Medulla oblongata (tissue), 1 donor: ENCODE results near the gene CD226.
"Not testable (repeated sequence)": the region's sequence is repeated elsewhere in the genome, so short reads cannot be mapped to it uniquely, and the experiment has no call there.

Experiments
- DNase-seq: peaks from one replicate; pipeline ENCODE4 v3.0.0-alpha.2; 2015; ENCODE audit errors: extremely low spot score

The CD226 gene

DNA sequence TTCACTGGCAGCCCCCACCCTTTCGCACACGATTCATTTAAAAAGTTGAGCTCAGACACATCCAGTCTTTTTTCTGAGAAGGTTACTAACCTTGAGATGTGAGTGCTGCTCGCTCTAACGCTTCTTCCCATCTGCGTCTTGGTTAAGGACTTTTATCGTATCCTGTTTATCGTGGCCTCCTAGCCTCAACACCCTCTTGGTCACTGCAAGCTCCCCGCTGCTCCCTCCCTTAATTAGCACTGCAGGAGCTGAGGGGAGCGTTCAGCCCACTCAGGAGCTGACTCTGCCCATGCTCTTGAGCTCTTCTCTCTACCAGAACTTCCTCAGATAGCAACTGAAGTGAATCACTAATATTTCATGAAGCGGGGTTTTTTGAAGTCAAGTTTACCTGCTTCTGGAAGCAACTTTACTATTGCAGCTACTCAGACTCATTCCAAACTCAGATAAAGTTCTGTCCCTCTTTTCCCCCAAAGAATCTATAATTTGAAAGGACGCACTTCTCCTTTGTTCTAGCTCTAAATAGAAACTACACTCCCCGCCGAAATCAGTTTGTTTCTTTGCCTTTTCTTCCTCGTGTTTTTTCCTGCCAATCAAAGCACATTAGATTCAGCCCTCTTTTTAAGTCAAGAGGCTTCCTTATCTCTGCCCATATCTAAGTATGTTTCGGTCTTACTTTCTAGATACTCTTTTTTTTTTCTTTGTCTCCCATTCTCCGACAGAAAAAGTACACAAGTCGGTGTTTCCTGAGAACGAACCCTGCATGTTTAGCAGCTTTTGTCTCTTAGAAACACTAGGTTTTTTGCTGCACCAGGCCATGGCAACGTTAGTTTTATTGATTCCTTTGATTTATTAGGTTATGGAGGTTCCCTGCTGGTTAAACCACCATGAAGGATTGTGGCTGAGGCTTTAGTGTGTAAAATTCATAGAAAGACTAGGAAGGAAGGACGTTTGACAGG is 9.3 kb upstream of the CD226 start:
- peak; percentile 57 for DNase-seq

DNA sequence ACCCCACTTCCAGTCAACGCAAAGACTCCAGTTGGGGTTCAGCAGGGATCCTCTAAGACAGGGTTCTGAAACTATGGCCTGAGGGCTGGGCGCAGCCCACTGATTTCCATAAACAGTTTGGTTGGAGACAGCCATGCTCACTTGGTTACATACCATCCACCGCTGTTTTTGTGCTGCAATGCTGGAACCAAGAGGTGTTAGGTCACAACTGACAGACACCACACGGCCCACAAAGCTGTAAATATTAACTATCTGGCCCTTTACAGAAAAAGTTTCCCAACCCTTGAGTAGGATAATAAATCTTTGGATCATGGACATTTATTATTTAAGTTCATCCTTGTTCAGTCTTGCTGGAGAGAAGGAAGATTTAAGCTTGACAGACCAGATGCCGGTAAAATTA is 8.4 kb upstream of the CD226 start:
- DNase-seq: no peak

DNA sequence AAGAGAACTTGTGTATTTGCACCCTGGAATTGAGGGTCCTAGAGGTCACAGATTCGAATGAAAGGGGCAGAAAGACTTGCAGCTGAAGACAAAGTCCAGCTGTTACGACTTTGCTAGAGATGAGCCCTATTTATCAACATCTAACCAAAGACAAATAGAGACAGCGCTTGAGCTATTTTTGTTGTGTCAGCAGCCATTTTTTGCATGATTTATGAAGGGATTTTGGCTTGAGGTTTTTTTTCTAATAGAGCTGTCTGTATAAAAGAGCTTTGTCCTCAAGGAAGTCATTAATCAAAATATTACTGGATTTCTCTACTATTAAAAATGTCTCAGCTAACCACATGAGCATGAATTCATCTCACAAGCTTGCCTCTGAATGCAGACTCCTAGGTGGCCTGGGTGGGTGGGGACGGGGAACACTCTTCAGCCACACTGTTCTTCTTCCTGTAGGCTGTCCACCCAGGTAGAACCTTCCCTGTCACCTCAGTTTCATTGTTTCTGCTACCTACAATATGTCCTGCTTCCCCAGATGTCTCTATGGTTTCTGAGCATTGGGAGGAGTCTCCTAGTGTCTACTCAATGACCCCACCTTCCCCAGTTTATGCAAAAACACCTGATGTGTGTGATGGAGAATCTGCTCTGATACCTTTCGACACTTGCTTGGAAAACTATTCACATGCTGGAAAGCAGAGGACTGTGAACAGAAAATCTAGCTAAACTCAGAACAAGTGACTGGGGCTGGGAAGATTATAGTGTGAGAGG is 7.2 kb upstream of the CD226 start:
- no peak for DNase-seq

DNA sequence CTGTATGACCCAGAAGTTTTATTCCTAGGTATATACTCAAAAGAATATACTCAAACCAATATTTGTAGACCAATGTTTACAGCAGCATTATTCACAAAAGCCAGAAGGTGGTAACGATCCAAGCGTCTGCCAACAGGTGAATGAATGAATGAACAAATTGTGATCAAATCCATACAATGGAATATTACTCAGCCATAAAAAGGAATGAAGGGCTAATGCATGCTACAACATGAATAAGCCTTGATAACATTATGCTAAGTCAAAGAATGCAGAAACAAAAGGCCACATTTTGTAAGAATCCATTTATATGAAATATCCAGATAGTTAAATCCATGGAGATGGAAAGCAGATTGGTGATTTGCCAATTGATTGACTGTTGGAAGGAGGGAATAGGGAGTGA is 5.5 kb upstream of the CD226 start:
- no peak for DNase-seq

DNA sequence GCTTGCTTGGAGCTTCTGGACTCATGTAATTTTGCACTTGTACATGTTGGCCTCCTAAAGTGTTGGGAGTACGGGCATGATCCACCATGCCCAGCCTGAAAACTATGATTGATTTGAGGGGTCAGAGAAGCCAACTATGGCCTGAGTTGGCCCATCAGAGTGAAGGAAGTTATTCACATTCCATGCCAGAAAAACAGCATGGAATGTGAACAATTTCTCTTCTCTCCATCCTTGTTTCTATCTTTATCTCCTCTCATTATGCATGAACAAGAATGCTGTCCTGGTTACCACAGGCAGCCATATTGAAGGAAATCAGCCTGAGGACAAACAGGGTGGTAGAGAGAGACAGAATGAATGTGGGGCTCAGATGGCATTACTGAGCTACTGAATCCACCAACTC is 3.5 kb upstream of the CD226 start:
- no peak for DNase-seq

DNA sequence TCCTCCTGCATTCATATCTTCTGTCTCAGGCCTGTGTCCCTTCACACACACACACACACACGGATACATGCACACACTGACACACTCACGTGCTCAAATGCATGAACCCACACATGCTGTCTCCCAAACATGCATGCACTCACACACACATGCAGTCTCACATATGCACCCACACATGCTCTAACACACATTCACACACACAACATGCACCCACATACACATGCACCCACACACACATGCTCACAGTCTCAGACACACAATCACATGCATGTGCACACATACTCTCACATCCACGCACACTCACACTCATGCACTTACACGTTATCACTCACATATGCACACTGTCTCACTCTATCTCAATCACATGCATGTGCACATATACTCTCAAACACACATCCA is 1.9 kb upstream of the CD226 start:
- no peak for DNase-seq

DNA sequence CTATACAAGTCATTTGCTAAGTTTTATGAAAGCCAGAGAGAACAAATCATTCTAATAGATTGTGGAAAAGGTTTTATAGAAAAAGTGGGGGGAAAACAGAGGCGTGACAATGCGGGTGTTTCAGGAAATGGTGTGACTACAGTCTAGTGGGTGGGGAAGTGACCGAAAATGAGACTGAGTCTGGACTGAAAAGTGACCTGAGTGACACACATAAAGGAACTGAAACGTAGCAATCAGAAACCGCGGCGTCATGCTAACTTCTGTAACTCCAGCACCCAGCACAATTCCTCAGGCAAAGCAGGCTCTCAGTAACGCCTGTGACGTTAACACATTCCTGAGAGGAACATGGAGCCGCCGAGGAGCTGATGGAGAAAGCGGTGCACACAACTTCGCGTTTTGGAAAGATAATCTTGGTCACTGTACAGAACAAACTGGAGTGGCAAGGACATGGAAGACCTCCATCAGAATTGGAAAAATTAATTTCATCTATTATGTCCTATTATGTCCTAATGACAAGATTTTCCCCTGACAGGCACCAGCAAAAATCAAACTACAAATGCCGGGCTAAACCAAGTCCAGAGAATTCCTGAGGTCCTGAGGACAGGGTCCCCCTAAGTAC is 1.4 kb upstream of the CD226 start:
- DNase-seq: peak; percentile 68

DNA sequence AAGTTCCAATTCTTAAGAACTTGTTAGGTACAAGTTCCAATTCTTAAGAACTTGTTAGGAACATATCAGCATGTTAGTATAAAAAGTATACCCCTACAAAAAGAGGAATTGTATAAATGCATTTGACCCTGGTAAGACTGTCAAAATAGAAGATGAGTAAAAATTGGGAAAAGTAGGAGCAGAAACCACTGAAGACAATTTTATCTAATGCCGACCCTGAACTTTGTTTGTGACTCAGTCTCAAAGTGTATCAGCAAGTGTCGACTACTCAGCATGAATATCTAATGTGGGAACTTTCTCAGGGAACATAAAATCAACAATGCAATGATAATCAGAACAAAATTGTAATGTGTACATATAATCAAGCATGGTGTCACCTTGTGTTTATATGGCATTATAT is 583 bp upstream of the CD226 start:
- DNase-seq: no peak

DNA sequence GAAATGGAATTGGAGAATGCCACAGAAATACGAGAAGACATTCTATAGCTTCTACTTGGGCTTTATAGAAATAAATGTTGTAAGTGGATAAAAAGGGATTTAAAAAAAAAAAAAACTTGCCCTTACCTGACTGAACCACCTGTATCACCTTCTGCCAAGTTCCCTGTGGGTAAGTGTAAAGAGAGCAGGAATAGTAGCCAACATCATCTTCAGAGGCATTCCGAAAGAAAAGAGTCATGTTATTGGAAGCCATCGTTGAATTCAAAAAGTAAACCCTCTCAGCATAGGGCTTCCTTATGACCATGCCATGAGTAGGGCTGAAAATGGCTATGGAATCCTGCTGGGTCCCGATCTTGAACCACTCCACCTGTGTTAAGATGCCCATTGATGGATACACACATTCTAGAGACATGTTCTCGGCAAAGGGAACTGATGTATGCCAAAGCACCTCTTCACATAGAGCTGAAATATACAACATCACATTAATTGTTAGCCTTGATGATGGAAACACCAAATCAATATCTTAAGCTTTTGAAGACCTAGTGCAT is 991 bp downstream of the CD226 start:
- DNase-seq: no peak

DNA sequence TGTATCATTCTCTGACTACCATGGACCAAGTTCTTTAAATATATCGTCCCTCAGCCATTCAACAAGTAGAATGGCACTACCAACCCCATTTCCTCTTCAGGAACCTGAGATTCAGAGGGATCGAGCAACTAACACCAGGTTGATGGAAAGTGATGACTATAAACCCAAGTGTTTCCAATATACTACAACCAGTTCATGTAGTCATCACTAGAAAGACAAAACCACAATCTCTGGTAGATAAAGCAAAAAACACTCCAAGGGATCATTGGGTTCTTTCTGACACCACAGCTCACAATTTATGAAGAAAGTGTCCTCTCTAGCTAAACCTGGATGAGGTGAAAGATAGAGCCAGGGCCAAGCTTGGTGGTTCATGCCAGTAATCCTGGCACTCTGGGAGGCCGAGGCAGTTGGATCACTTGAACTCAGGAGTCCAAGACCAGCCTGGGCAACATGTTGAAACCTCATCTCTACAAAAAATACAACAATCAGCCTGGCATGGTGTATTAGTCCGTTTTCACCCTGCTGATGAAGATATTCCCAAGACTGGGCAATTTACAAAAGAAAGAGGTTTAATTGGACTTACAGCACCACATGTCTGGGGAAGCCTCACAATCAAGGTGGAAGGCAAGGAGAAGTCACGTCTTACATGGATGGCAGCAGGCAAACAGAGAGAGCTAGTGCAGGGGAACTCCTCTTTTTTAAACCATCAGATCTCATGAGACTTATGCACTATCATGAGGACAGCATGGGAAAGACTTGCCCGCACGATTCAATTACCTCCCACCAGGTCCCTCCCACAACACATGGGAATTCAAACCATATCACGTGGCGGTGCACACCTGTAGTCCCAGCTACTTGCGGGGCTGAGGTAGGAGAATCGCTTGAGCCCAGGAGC is 2.2 kb downstream of the CD226 start:
- DNase-seq: no peak

DNA sequence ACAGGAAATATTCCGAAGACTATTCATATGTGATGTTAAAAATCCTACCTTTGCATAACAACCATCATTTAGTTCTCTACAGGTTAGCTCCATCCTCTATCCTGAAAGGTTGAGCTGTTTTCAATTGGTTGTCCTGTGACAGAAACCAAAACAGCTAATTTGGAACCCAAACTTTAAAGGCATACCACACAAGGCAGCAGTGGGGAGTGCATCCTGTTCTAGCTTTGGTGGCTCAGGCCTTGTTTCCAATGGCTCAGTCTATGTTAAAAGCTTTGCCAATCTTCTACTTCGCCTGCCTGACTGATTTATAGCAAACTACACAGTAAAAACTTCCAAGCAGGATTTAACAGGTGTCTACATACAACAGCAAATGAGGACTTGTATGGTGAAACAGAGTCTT is 3.2 kb downstream of the CD226 start:
- DNase-seq: no peak

DNA sequence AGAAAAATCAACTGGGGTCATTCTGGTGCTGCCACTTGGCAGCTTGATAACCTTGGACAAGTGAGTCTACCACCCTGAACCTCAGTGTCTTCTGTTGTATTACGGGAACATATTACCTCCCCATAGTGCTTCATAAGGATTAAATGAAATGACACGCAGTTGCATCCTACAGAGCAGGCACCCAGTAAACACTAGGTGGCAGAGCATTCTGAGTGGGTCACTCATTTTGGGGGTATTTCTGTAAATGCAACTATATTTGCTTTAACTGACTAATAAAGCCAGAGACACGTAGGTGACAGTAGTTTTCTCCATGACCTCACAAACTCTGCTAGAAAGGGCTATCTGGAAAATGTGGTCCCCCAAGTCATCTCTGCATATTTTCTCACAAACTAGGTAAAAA is 4.7 kb downstream of the CD226 start:
- no peak for DNase-seq

DNA sequence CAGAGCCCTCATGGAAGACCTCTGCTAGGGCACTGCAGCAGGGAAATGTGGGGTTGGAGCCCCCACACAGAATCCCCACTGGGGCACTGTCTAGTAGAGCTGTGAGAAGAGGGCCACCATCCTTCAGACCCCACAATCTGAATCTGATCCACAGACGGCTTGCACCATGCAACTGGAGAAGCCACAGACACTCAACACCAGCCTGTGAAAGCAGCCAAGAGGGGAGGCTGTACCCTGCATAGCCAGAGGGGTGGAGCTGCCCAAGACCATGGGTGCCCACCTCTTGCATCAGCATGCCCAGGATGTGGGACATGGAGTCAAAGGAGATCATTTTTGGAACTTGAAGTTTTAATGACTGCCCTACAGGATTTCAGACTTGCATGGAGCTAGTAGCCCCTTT is 6.5 kb downstream of the CD226 start:
- no peak for DNase-seq

DNA sequence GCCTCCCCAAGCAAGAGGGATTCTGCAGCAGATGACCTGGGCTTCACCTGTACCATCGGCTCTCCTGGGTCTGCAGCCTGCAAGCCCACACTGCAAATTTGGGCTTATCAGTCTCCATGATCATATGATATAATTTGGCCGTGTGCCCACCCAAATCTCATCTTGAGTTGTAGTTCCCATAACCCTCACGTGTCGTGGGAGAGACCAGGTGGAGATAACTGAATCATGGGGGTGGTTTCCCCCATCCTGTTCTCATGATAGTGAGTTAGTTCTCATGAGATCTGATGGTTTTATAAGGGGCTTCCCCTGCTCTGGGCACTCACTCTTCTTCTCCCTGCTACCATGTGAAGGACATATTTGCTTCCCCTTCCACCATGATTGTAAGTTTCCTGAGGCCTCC is 7.9 kb downstream of the CD226 start:
- DNase-seq: not testable (repeated sequence)

DNA sequence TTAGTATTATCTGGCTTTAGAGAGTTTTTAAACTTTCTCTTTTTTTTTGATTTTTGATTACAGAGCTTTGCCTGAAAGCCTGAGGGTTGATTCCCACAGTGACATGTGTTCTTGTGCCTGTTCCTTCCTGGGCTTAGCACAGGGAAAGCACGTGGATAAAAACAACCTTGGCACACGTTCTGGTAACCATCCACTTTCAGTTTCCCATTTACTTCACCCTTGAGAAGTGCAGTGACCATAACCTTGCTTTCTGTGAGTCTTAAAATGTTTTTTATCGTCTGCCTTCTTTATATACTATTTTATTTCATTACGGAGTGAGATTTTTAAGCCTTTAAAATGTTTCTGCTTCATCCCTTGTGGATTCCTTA is 11.5 kb downstream of the CD226 start:
- DNase-seq: peak; percentile 47

DNA sequence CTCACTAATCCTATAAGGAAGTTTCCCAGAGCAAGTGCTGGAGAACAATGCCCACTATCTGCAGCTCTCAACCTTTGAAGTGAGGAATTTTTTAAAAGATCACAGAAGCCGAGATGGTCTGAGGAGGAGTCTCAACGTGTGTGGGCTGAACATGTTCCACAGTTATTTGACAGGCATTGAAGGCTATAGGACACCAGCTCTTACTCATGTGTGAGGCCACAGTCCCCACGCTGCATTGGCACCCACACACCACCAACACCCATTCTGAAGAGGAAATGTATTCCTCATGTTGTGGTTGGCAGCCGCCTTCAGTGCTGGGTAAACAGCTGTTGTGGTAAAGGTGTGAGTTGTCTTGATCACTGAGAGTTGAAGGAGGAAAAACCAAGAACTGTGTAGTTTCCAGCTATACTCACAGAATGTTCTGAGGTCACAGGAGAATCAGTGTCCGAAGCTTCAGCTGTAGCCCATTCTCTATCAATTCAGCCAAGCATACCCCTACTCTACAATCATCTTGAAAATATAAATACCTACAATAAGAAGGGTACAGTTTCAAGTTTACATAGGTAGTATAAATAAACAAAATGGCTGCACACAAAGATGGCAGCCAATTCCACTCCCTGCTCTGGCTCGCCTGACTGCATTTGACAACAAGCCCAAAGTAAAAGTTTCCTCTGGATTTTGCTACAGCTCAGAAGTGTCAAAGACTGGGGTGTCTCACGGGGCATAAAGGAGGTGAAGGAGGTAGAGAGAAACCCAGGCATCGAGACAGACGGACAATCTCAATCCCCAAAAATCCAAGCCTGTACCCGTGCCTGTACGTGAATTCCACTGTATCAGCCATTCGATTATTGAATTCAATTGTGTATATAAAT is 12.1 kb downstream of the CD226 start:
- DNase-seq: no peak

DNA sequence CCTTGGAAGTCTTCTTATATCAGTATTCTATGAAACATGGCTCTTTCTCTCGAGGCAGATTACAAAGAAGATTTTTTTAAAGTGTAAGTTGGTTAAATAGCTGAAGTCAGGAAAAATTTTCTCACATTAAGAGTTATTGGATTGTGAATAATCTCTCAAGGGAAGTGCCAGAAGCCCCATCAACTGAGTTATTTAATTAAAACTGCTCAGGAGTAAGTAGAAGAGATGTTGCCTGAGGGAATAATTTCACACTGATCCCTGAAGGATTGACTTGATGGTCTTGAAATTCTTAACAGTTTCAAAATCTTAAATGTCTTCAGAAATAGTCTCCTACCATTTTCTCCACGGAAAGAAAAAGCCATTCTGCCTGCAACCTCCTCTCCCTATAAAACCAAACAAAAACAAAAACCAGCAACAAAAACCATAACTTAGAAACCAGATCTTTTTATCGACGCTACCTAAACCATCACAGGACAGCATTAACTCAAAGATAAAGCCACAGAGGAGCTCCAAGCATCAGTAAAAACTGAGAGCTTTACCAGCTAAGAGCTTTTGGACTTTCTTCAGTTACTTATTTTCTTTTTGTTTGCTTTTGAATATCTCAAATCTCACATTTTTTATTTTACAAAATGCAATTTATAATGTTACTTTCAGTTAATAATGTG is 12.9 kb downstream of the CD226 start:
- no peak for DNase-seq

DNA sequence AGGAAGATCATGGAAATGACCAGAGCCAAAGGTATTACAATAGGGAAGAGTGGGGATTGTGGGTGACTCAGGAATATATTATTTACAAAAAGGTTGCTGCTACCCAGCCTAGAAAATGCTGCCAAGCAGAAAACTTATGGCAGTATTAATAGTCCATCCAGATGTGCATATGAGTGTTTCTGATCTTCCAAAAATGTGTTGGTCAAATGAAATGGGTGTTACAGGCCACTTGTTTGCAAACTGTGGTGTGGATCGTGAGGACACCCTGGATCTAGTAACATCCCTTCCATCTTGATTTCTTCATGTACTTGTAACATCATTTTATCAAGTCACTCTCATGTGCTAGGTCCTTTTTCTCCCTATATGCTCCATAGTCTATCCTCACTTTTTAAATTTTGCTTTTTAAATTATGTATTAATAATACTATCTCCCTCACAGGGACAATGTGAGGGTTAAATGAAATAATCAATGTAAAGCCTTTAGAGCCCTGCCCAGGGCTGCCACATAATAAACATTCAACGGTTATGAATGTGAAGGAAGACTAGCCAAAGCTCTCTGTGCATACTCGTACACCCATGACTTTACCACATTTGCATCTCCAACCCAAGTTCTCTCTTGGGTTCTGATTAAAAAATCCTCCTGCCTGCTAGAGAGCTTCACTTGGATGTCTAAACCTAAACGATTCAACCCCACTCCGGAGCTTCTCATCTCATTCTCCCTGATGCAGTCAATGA is 18.5 kb downstream of the CD226 start:
- no peak for DNase-seq

DNA sequence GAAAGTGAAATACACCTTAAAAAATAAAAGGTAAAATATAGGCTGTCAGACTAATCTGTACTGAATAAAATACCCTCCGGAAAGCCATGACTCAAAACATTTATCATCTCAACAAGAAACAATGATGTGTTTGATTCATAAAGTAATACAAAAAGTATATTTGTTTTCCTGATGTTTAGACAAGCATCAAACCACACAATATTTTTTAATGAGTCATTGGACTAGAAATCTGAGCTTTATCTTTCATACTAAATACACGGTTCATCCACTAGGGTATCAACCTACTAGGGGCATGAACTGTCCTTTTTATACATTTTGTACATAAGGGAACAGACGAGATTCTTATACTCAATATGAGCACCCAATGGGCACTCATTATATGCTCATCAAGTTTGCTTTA is 31.3 kb downstream of the CD226 start:
- DNase-seq: no peak
